ENCODE results near the gene SERINC5. TPM values are rescaled to one million over a fixed set of nuclear protein-coding genes. Genes with fewer than 3 reads are reported as not detected.
A peak's percentile ranks its signal among the peaks of the same experiment; 100 is the strongest.

SERINC5 gene
- total RNA-seq, 2 donors from 2014 or later = 134 to 183 TPM

DNA sequence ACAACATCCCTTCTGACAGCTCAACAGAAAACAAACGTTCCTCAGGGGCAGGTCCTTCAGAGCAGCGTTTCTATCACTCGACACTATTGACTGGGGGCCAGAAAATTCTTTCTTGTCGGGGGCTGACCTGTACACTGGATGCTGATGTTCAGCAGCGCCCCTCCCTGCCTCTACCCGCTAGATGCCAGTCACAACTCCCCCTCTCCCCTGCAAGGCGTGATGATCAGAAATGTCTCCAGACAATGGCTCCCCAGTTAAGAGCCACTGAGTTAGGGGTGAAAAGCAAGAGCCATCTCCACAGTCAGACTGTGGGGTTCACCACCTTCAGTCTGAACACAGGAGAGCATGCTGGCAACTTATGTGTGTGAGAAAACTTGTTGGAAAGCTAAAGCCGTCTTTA lies 39.8 kb downstream of the SERINC5 start:
- Mint-ChIP-seq H3K4me1 (peaks cover 42% of the 10 kb centered on the region), H3K9me3 (no peaks in the 10 kb centered on the region), H3K27ac (no peak overlapping the region), H3K4me3 (no peak overlapping the region), H3K27me3 (ENCODE audit: insufficient read depth) (no peaks in the 10 kb centered on the region), H3K36me3 (ENCODE audit: low read depth) (peaks cover 17% of the 10 kb centered on the region)
- H3K9me3 ChIP-seq (ENCODE audit: control insufficient read depth, low read length) = no peaks in the 10 kb centered on the region
- H3K27ac ChIP-seq (ENCODE audit: low read depth, low read length) = no peak overlapping the region
- H3K9ac ChIP-seq (ENCODE audit: extremely low read depth, low read length, poor library complexity, severe bottlenecking) = no peak overlapping the region
- H3K36me3 ChIP-seq (ENCODE audit: control insufficient read depth, insufficient read depth, low read length) = peaks cover 50% of the 10 kb centered on the region
- no peaks in the 10 kb centered on the region for H3K27me3 ChIP-seq (ENCODE audit: control insufficient read depth, insufficient read depth, low read length, poor library complexity, severe bottlenecking)
- DNase-seq = no peak
- H3K4me1 ChIP-seq (ENCODE audit: control insufficient read depth, insufficient read depth, low read length) = peaks cover 12% of the 10 kb centered on the region
- WGBS, 2 experiments (ENCODE audit: insufficient coverage in 1 of 2, insufficient read length in 1 of 2) = 85 to 92% methylated on average over 6 to 8 of the region's 8 CpGs
- TF ChIP-seq, protein P1, sequence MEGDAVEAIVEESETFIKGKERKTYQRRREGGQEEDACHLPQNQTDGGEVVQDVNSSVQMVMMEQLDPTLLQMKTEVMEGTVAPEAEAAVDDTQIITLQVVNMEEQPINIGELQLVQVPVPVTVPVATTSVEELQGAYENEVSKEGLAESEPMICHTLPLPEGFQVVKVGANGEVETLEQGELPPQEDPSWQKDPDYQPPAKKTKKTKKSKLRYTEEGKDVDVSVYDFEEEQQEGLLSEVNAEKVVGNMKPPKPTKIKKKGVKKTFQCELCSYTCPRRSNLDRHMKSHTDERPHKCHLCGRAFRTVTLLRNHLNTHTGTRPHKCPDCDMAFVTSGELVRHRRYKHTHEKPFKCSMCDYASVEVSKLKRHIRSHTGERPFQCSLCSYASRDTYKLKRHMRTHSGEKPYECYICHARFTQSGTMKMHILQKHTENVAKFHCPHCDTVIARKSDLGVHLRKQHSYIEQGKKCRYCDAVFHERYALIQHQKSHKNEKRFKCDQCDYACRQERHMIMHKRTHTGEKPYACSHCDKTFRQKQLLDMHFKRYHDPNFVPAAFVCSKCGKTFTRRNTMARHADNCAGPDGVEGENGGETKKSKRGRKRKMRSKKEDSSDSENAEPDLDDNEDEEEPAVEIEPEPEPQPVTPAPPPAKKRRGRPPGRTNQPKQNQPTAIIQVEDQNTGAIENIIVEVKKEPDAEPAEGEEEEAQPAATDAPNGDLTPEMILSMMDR (conservative IDR thresholded peaks at IDR 0.05) = no peak
- H3K4me3 ChIP-seq (ENCODE audit: low read length) = no peak overlapping the region

DNA sequence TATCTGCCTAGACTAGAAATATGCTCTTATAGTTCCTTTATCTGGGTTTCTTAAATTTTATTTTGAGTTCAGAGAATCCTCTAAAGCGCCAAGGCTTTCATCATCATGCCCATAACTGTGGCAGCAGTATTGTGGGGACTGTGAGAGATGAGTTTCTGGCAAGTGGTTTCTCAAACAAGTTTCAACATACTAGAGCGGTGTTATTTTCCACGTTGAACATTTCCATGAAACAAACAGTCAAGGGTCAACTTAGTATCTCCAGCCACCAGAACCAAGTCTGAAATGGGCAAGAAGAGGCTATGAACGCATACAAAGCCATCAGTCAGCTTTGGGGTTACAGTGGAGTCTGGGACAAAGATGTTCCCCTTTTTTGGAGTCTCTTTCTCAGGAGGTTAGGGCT lies 40.3 kb downstream of the SERINC5 start:
- H3K4me1 Mint-ChIP-seq = peaks cover 47% of the 10 kb centered on the region
- WGBS, 2 experiments (ENCODE audit: insufficient coverage in 1 of 2, insufficient read length in 1 of 2) = 58 to 81% methylated on average over 2 to 4 of the region's 4 CpGs
- H3K27ac ChIP-seq (ENCODE audit: low read depth, low read length) = no peak overlapping the region

GRCh38 chr5:80213466-80213865 lies 42.4 kb downstream of the SERINC5 start:
- H3K36me3 Mint-ChIP-seq (ENCODE audit: low read depth) = peaks cover 10% of the 10 kb centered on the region

More for the DNA sequence above, 40.3 kb downstream of the SERINC5 start:
- TF ChIP-seq, protein P1 (conservative IDR thresholded peaks at IDR 0.05) = no peak
- Mint-ChIP-seq H3K9me3 (no peaks in the 10 kb centered on the region), H3K27ac (no peak overlapping the region), H3K27me3 (ENCODE audit: insufficient read depth) (no peaks in the 10 kb centered on the region), H3K4me3 (no peak overlapping the region), H3K36me3 (ENCODE audit: low read depth) (peaks cover 13% of the 10 kb centered on the region)
- peaks cover 12% of the 10 kb centered on the region for H3K4me1 ChIP-seq (ENCODE audit: control insufficient read depth, insufficient read depth, low read length)
- H3K9me3 ChIP-seq (ENCODE audit: control insufficient read depth, low read length) = no peaks in the 10 kb centered on the region
- peaks cover 45% of the 10 kb centered on the region for H3K36me3 ChIP-seq (ENCODE audit: control insufficient read depth, insufficient read depth, low read length)
- DNase-seq = no peak
- H3K27me3 ChIP-seq (ENCODE audit: control insufficient read depth, insufficient read depth, low read length, poor library complexity, severe bottlenecking) = no peaks in the 10 kb centered on the region
- H3K9ac ChIP-seq (ENCODE audit: extremely low read depth, low read length, poor library complexity, severe bottlenecking) = no peak overlapping the region
- H3K4me3 ChIP-seq (ENCODE audit: low read length) = no peak overlapping the region

More at GRCh38 chr5:80213466-80213865, 42.4 kb downstream of the SERINC5 start:
- Histone ChIP-seq H3K9me3 (ENCODE audit: control insufficient read depth, low read length) (no peaks in the 10 kb centered on the region), H3K27me3 (ENCODE audit: control insufficient read depth, insufficient read depth, low read length, poor library complexity, severe bottlenecking) (no peaks in the 10 kb centered on the region), H3K4me1 (ENCODE audit: control insufficient read depth, insufficient read depth, low read length) (peaks cover 18% of the 10 kb centered on the region), H3K36me3 (ENCODE audit: control insufficient read depth, insufficient read depth, low read length) (peaks cover 42% of the 10 kb centered on the region), H3K4me3 (ENCODE audit: low read length) (no peak overlapping the region), H3K9ac (ENCODE audit: extremely low read depth, low read length, poor library complexity, severe bottlenecking) (no peak overlapping the region), H3K27ac (ENCODE audit: low read depth, low read length) (no peak overlapping the region)
- no peak for DNase-seq
- H3K9me3 Mint-ChIP-seq = no peaks in the 10 kb centered on the region
- peaks cover 56% of the 10 kb centered on the region for H3K4me1 Mint-ChIP-seq
- peak overlapping the region; percentile 0 for H3K27ac Mint-ChIP-seq
- no peaks in the 10 kb centered on the region for H3K27me3 Mint-ChIP-seq (ENCODE audit: insufficient read depth)
- TF ChIP-seq, protein P1 (conservative IDR thresholded peaks at IDR 0.05) = no peak
- H3K4me3 Mint-ChIP-seq = no peak overlapping the region
- WGBS, 2 experiments (ENCODE audit: insufficient coverage in 1 of 2, insufficient read length in 1 of 2) = 97% methylated on average over 3 of the region's 3 CpGs

Data from endodermal cell (in vitro differentiated cells).